ENCODE data around the gene PCYT2.
A peak's percentile ranks its signal among the peaks of the same experiment; 100 is the strongest.
"Not testable (repeated sequence)": the region's sequence is repeated elsewhere in the genome, so short reads cannot be mapped to it uniquely, and the experiment has no call there.

PCYT2 gene

DNA sequence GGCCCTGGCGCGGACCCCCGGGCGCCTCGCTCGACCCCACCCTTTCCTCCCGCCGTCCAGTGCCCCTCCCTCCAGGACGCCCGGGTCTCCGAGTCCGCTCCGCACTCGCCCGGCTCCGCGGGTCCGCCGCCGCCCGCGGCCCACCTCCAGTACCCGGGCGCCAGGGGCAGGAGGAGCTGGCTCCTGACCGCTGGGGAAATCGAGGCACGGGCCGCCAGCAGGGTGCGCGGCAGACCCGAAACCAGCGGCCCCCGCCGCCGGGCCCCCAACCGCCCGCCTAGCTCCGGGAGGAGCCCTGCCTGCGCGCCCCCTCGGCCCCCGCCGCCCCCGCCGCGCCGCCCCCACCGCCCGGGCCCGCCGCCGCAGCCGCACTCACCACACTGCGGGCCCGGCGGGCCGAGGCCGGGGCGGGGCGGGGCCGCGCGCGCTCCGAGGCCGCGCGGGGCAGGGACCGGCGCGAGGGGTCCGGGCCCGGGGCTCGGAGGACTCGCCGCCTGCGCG is 16.0 kb upstream of the PCYT2 start:
- no peak for DNase-seq

- DNase-seq = peak; percentile 77
Observed at GRCh38 chr17:81926451-81927151, 15.4 kb upstream of the PCYT2 start.

DNA sequence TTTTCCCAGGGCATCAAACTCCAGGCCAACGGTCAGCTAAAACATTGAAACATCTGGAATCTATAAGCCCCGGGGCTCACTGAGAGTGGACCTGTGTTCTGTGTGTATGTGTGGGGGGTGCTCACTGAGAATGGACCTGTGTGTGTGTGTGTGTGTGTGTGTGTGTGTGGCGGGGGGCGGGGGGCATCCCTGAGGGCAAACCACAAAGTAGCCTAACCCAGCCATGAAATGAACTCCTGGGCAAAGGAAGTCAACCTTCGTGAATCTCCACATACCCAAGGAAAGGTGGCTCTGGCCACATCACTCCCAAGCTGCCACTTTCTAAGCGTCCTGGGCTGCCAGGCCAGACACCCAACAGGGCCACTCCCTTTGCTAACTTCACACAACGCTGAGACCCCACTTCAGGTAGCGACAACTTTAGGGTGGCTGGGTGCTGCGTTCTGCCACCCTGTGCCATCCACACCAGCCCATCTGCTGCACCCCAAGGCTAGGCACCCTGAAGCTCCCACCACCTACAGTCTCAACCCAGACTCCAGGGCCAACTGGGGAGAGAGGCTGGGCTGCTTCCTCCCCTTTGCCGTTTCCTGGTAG is 14.8 kb upstream of the PCYT2 start:
- no peak for DNase-seq

- no peak for DNase-seq
Observed at GRCh38 chr17:81924557-81925532, 13.6 kb upstream of the PCYT2 start.

GRCh38 chr17:81923302-81924260 is 12.4 kb upstream of the PCYT2 start:
- peak; percentile 76 for DNase-seq

DNA sequence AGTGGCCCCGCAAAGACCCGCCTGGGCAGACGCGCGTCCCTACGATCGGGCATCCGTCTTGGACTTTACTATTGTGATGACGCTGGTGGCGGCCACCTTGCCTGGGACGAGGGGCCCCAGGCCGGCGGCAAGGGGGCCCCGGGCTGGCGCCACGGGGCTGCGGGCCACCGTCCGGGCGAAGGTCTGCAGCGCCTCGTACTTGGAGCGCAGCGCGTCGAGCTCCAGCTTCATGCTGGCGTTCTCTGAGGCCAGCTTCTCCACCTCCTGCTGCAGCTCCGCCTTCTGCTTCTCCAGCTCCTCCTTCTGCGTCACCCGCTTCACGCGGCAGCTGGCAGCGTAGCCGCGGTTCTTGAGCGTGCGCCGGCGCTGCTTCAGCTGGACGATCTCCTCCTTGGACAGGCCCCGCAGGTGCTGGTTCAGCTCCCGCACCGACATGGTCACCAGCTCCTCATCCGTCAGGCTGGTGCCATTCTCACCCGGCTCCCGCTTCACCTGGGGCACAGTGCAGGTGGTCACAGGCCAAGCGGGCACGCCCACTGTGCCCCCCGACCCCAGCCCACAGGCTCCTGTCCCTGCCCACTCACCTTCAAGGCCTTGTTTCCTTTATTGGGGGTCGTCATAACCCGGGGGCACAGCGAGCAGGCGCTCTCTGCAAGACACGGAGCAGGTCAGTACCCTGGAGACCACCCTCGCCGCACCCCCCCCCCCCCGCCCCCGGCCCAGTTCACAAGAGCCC is 11.5 kb upstream of the PCYT2 start:
- DNase-seq = peak; percentile 30

DNA sequence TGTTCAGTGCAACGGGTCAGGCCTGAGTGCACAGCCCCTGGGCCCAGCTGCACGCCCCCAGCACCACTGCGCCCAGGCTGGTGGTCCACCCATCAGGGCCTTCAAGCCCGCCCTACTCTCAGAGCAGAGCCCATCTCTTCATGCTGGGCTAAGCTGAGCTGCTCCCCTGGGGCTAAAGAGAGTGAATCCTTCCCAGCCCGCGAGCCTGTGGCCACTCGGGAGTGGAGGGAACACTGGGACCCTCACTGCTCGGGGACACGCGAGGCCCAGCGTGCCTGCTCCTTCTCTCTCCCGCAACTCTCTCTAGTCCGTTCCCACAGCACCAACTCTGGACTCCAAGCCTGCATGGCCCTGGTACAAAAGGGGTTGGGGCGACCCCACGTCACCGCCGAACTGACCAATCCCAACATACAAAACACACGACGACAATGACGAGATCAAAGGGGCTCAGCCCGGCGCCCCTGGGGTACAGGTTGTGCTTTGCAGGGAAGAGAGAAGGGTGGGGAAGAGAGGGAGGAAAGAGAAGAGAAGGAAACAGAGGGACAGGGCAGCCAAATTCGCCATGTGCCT is 10.9 kb upstream of the PCYT2 start:
- no peak for DNase-seq

DNA sequence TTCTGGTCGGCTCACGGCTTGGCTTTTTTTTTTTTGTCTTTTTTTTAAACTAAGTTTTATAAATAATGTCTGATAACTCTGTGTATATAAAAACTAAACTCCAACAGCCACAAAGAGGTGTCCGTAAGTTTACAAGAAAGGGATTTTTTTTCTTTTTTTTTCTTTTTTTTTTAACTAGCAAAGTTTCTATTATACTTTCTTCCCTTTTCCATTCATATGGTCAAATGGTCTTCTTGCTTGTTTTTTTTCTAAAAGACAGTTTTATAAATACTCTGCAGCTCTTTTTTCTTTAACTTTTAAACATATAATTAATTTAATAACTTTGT is 10.3 kb upstream of the PCYT2 start:
- no peak for DNase-seq

DNA sequence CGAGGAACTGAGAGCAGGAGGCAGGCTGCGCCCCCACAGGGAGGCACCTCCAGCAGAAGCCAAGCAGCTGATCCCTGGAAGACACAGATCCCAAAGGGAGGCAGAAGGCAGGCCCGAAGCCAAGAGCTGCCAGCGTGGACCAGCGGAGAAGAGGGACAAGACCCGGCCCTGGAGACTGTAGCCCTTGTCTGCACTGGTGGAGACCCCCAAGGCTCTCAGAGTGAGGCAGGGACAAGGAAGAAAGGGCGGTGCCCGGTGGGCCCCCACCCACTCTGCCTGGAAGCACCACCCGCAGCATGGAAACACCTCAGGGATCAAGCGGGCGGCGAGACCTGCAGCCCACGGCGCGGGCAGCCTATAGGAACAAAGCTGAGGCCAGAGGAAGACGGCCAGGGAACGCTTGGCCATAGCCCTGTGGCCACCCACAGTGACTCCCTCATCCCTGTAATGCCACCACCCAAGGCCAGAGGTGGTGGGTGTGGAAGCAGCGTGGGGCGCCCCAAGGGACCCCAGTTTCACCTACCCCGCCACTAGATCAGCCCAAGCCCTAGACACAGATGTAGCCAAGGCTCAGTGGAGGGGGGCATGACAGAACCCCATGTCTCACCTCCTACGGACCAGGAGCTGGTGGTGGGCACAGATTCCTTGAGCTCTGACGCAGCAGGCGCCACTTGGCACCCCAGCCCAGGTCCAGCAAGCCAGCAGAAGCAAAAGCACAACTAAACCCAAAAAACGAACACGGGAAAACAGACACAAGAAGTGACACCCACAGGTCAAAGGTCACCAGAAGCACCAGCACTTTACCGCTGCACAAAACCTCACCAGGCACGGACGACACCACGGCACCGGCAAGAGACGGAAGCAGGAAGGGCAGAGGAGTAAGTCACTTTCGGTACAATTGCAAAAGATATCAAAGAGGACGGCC is 9.7 kb upstream of the PCYT2 start:
- DNase-seq = peak; percentile 77

DNA sequence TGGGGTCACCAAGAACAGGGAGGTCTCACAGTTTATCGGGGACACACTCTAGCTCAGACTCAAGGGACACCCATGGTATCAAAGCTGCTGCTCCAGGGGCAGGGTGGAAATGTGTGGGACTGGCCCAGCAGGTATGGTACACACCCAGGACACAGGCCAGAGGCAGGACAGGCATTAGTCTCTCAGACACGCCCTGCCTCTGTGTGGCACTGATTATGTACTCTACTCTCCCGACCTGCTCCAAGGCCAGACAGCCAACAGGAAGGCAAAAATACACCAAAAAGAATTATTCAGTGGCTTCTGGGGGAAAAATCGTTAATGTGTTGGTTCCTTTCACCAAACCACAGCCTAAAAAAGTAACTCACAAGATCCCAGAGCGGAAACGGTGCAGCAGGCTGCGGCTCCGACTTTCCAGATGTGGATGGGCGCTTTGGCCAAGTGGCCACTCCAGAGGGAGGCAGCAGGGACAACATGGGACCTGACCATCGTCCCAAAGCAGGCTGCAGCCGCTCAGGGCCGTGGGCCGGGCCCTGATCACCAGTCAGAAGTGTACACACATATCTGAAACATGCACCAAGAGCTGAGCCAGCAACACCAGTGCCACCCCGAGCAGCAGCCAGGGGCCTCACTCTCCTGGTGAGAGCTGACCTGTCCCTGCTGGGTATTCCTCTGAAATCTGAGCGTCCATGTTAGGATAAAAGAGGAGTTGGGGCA is 7.8 kb upstream of the PCYT2 start:
- no peak for DNase-seq

DNA sequence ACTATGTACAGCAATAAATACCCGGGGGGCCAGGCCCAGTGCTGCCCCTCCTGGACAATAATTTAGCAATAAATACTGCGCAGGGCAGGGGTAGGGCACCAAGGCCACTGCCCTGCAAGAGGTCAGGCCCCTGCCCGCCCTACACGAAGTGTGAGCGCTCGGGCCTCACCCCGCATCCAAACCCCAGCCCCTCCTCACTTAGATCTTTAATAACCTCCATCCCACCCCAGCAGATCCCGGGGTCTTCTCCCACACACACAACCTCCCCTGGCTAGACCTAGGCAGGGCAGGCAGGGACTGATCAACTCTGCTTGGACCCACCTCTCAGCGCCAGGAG is 7.1 kb upstream of the PCYT2 start:
- not testable (repeated sequence) for DNase-seq

DNA sequence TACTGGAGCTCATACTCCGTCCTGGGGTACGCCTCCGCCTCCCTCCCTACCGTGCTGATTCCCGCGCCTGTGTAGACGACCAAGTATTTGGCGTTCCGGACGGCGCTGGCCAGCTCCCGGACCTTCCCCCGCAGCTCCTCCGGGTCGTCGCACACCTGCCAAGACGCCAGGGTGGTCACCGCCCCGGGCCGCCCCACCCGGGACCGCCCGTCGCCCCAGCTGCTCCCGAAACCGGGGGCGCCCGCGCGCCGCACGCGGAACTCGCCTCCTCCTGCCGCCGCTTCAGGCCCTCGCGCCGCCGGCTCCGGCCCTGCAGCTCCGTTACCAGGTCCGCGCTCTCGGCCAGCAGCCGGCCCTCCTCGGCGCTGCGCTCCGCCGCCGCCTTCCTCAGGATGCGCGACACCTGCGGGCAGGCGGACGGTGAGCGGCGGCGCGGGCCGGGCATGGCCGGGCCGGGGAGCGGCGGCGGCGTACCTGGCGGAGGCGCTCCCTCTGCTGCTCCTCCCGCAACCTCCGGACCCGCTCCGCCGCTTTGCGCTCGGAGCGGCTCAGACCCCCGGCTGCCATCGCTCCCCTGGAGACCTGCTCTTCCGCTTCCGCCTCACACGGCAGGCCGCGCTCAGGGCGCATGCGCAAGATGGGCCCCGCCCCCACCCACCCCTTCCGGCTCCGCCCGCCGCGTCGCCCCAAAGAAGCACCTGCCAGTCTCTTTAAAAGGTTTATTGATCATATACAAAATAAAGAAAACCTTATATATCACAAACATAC is 6.5 kb upstream of the PCYT2 start, which contains the start of gene SIRT7:
SIRT7 (minus strand) TSS at position 612 of the 768 bp plus-strand sequence; CDS start at position 567, 45 bp downstream.
- DNase-seq = peak; percentile 80

DNA sequence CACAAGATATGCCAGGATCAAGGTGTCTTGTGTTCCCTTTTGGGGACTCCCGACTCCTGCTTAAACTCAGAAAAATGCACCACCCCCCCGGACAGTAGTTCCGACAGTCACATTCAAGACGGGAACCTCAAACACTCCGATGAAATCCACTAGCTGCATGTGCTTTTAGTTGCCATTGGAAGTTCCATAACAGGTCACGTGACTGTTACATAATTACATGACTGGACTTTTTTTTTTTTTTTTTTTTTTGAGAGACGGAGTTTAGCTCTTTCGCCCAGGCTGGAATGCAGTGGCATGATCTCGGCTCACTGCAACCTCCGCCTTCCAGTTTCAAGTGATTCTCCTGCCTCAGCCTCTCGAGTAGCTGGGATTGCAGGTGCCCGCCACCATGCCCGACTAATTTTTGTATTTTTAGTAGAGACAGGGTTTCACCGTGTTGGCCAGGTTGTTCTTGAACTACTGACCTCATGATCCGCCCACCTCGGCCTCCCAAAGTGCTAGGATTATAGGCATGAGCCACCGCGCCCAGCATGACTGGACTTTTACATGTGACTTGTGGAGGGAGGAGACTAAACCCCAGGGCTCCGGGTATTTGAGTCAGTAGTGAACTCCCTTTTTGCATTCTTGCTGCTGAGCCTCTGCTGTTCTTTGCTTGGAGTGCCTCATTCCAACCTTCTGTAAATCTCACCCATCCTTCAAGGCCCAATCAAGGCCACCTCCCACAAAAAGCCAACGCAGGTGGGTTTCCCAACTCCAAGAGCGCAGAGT is 5.2 kb upstream of the PCYT2 start:
- peak; percentile 83 for DNase-seq

- DNase-seq = no peak
Observed at GRCh38 chr17:81915331-81915730, 4.1 kb upstream of the PCYT2 start.

GRCh38 chr17:81914103-81914850 is 3.1 kb upstream of the PCYT2 start:
- no peak for DNase-seq

- no peak for DNase-seq
Observed at GRCh38 chr17:81913394-81914102, 2.3 kb upstream of the PCYT2 start.
